SW 1271 (cell line): Measurements from ENCODE around the gene ACTR8.

ENCODE experiments used
- DNase-seq, 2 experiments: peaks; one replicate each; lab custom pipeline; 2025; lab: John Stamatoyannopoulos, UW

The ACTR8 gene

GRCh38 chr3:53834429-53835095 lies 47.4 kb downstream of the ACTR8 start:
- no peak for DNase-seq

- DNase-seq, result no peak
Observed at GRCh38 chr3:53833700-53834099, 48.3 kb downstream of the ACTR8 start.

- no peak for DNase-seq
Observed at GRCh38 chr3:53833053-53833645, 48.8 kb downstream of the ACTR8 start.

GRCh38 chr3:53830944-53831343 lies 51.0 kb downstream of the ACTR8 start:
- no peak for DNase-seq

GRCh38 chr3:53829605-53830004 lies 52.3 kb downstream of the ACTR8 start:
- DNase-seq, result no peak

- no peak for DNase-seq
Observed at GRCh38 chr3:53828581-53828980, 53.4 kb downstream of the ACTR8 start.

GRCh38 chr3:53826048-53826447 lies 55.9 kb downstream of the ACTR8 start:
- DNase-seq, result no peak

GRCh38 chr3:53824795-53825194 lies 57.2 kb downstream of the ACTR8 start:
- DNase-seq, result no peak

GRCh38 chr3:53823956-53824657 lies 57.8 kb downstream of the ACTR8 start:
- DNase-seq, result no peak

- DNase-seq, result no peak
Observed at GRCh38 chr3:53823026-53823955, 58.7 kb downstream of the ACTR8 start.

GRCh38 chr3:53822331-53822741 lies 59.6 kb downstream of the ACTR8 start:
- DNase-seq, result no peak

- DNase-seq, result no peak
Observed at GRCh38 chr3:53821631-53822121, 60.3 kb downstream of the ACTR8 start.

GRCh38 chr3:53820756-53821580 lies 61.0 kb downstream of the ACTR8 start:
- DNase-seq, result no peak

- DNase-seq, result no peak
Observed at GRCh38 chr3:53820084-53820483, 61.9 kb downstream of the ACTR8 start.

GRCh38 chr3:53819163-53819868 lies 62.6 kb downstream of the ACTR8 start:
- DNase-seq, result no peak

- no peak for DNase-seq
Observed at GRCh38 chr3:53818221-53819162, 63.5 kb downstream of the ACTR8 start.

- DNase-seq, result no peak
Observed at GRCh38 chr3:53817809-53818208, 64.1 kb downstream of the ACTR8 start.

GRCh38 chr3:53817211-53817610 lies 64.7 kb downstream of the ACTR8 start:
- no peak for DNase-seq
